Heart right ventricle (tissue), 16 donors: ENCODE measurements around the gene LAMA5. TPM values are rescaled to one million over a fixed set of nuclear protein-coding genes. Genes with fewer than 3 reads are reported as not detected.

Source experiments
- ATAC-seq, 8 donors: fragments of 200-7000 bp; cut with Tn5 transposase; one replicate each; pipeline ENCODE4 v1.9.1; 2020; ENCODE audit warnings: mild to moderate bottlenecking in 8 of 8, moderate library complexity in 8 of 8, moderate number of reproducible peaks in 1 of 8
- DNase-seq, 2 donors: peaks; one replicate each; pipeline ENCODE4 v3.0.0-alpha.2; 2020
- H3K27ac ChIP-seq, 10 donors: fragments of 200-600 bp; sonication (generic) in 2 of 10; one replicate each; pipeline versions ENCODE4 v1.5.0 to v1.8.0; 2020 to 2022; ENCODE audit warnings: mild to moderate bottlenecking in 3 of 10
- H3K27me3 ChIP-seq, 7 donors: fragments of 200-600 bp; one replicate each; pipeline ENCODE4 v1.8.0; 2021 to 2022; ENCODE audit warnings: mild to moderate bottlenecking in 2 of 7
- H3K36me3 ChIP-seq, 9 donors: fragments of 200-600 bp; sonication (generic) in 1 of 9; one replicate each; pipeline versions ENCODE4 v1.5.0 to v1.8.0; 2020 to 2022; ENCODE audit warnings: mild to moderate bottlenecking in 2 of 9
- H3K4me1 ChIP-seq, 9 donors: fragments of 200-600 bp; sonication (generic) in 1 of 9; one replicate each; pipeline versions ENCODE4 v1.5.0 to v1.8.0; 2020 to 2022; ENCODE audit warnings: mild to moderate bottlenecking in 4 of 9
- H3K4me3 ChIP-seq, 10 donors: fragments of 200-600 bp; sonication (generic) in 2 of 10; one replicate each; pipeline versions ENCODE4 v1.5.0 to v1.8.0; 2020 to 2022; ENCODE audit warnings: mild to moderate bottlenecking in 7 of 10, moderate library complexity in 2 of 10
- H3K9me3 ChIP-seq, 11 donors: fragments of 200-600 bp in 10 of 11; sonication (generic) in 2 of 11; one replicate each; pipeline versions ENCODE4 v1.5.0 to v1.8.0; 2013 to 2022; ENCODE audit warnings: mild to moderate bottlenecking in 2 of 11, control low read depth in 1 of 11, moderate library complexity in 1 of 11
- CTCF ChIP-seq, 9 donors: fragments of 200-600 bp; sonication (generic) in 2 of 9; IDR thresholded peaks; one replicate each; pipeline versions ENCODE4 v1.5.0 to v1.8.0; 2021 to 2022; ENCODE audit warnings: antibody characterized with exemption in 9 of 9, mild to moderate bottlenecking in 5 of 9, moderate library complexity in 1 of 9
- WGBS, 2 donors: extraction: QIAGEN DNeasy Blood & Tissue Kit; methylation state at CpG; one replicate each; pipeline ENCODE4 v1.1.7; 2013; ENCODE audit warnings: inconsistent platforms in 1 of 2; 5-methylcytosine and 5-hydroxymethylcytosine counted together
- intact Hi-C, 10 donors: fragments of 100-400 bp; cut with DNase I; formaldehyde crosslinking; loops; one replicate each; pipeline versions ENCODE4 v1.11.1 to v1.14.2; 2022
- polyA plus RNA-seq, 2 donors: library from polyadenylated mRNA; stranded (reverse); fragments of 200-250 nt; gene quantifications; one replicate each; pipeline ENCODE4 v1.2.3, GENCODE V29; 2013
- total RNA-seq, 10 donors: library from RNA; stranded (reverse); fragmentation: NEBNext Ultra II Directional in 3 of 10; extraction: Animal tissue kit (Norgen Biotek cat#: 25700) in 3 of 10; gene quantifications; one replicate each; pipeline versions ENCODE4 v1.2.1 to v1.2.4, GENCODE V29; 2021 to 2023
- donor health status: Arrhythmogenic right ventricular cardiomyopathy.
- donor health status: ischemic (EF 13 %, LVEDD 7.1; RV severe dilation, severe dysfunction).
- donor health status: healthy with polysubstance abuse.
- donor health status: DM: no; HTN: yes; CAD: no.
- donor health status: DM: no; HTN: no; CAD: no.
- donor health status: ischemic (EF 25% LVEDD 6.9; RV normal size, moderate dysfunction).
- donor health status: ischemic (EF 25% LVEDD 5.7; RV mildly dilated, moderate dysfunction).
- donor health status: healthy.
- donor health status: DM: yes; HTN: yes; CAD: no.
- donor health status: Ischemic cardiomyopathy.
- donor health status: ischemic (EF 35%, LVEDD 5.7; RV mildly dilated, moderate dysfunction).
- donor health status: nonischemic (EF 11% LVEDD 7.7; RV severe dilation, severe dysfunction).
- donor health status: DM: yes; HTN: yes; CAD: no.
- donor health status: PGD.
- donor health status: ischemic (EF 29% LVEDD 5.4; RV normal size, mild dysfunction).
- donor health status: nonischemic (EF 23%, LVEDD 6.1; RV moderate dilation, normal function).

Gene LAMA5
- total and polyA plus RNA-seq, 12 donors = 53.9 to 358 (median 76.5) TPM

GRCh38 chr20:62321521-62321948 lies 45.6 kb downstream of the LAMA5 start:
- no peaks in the 10 kb centered on the region for H3K27me3 ChIP-seq
- 92 to 94% methylated on average over 6 to 7 of the region's 7 CpGs for WGBS, 2 donors
- intact Hi-C loops = no loop called here
- peak in 7 of 8 donors; percentile 7 to 41 (median 26) for ATAC-seq
- H3K4me1 ChIP-seq = no peaks in the 10 kb centered on the region
- DNase-seq = peak in 1 of 2 donors; percentile 18
- H3K4me3 ChIP-seq = no peak overlapping the region
- H3K36me3 ChIP-seq = peaks cover 2 to 85% (median 62%) of the 10 kb centered on the region in 9 donors
- TF ChIP-seq CTCF (IDR thresholded peaks at IDR 0.05) = no peak
- H3K27ac ChIP-seq = no peak overlapping the region
- H3K9me3 ChIP-seq = no peaks in the 10 kb centered on the region

GRCh38 chr20:62320581-62321354 lies 46.3 kb downstream of the LAMA5 start:
- Histone ChIP-seq H3K27me3 (no peaks in the 10 kb centered on the region), H3K27ac (no peak overlapping the region), H3K4me3 (no peak overlapping the region), H3K9me3 (no peaks in the 10 kb centered on the region), H3K4me1 (no peaks in the 10 kb centered on the region), H3K36me3 (peaks cover 5 to 85% (median 63%) of the 10 kb centered on the region in 9 donors)
- intact Hi-C loops = no loop called here
- ATAC-seq = peak in 6 of 8 donors; percentile 4 to 27 (median 19)
- WGBS, 2 donors = 93% methylated on average over 20 to 22 of the region's 22 CpGs
- peak in 1 of 2 donors; percentile 25 for DNase-seq
- no peak for TF ChIP-seq CTCF (IDR thresholded peaks at IDR 0.05)

GRCh38 chr20:62319346-62319909 lies 47.7 kb downstream of the LAMA5 start:
- peaks cover 10 to 87% (median 66%) of the 10 kb centered on the region in 9 donors for H3K36me3 ChIP-seq
- DNase-seq (peak in 1 of 2 donors; percentile 15), ATAC-seq (no peak)
- intact Hi-C loops = loop anchor here in 1 of 10 donors (5.0 kb wide), 1 partner anchor 33 kb away; no protein-coding TSS in a partner anchor
- 84 to 87% methylated on average over 29 of the region's 29 CpGs for WGBS, 2 donors
- H3K4me3 ChIP-seq = no peak overlapping the region
- H3K9me3 ChIP-seq = no peaks in the 10 kb centered on the region
- no peaks in the 10 kb centered on the region for H3K4me1 ChIP-seq
- H3K27ac ChIP-seq = no peak overlapping the region
- TF ChIP-seq CTCF (IDR thresholded peaks at IDR 0.05) = no peak
- H3K27me3 ChIP-seq = no peaks in the 10 kb centered on the region

DNA sequence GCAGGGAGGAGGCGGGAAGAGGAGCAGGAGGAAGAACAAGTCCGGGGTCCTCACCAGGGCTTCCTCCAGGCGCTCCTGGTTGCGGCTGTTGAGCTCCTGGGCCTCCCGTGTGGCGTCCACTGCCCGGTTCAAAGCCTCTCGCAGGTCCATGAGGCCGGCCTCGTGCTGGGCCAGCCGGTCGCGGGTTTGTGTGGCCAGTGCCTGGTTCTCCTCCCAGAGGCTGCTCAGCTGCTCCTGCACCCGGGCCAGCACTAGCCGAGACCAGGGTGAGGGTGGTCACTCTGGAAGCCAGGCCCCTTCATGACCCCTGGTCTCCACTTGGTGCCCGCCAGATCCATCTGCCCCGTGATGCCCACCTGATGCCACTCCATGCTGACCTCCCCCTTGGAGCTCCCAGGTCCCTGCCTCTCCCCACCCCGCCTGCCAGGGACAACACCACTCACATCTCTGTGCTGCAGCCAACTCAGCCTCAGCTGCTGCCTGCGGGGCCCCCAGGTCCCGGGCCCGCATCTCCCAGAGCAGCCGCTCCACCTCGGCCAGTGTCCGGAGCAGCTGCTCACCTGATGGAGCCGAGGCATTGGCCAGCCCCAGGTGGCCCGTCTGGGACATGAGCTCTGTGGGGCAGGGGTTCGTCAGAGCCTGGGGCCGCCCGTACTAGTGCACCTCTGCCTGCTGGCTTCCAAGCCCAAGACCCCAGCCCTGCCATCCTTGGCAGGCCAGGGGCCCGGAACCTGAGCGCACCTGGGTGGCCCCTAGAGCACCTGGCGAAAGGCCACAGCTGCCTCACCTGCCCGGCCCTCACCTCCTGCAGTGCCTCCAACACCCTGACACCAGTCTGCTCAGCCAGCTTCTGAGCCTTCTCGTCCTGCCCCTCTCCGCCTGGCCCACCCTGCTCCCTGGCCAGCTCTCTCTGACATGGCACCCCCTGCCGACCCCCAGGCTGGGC lies 48.4 kb downstream of the LAMA5 start:
- intact Hi-C loops = loop anchor here in 1 of 10 donors (5.0 kb wide), 1 partner anchor 34 kb away; no protein-coding TSS in a partner anchor
- DNase-seq (peak in 1 of 2 donors; percentile 12), ATAC-seq (no peak)
- whole genome bisulfite sequencing, 2 donors = 90 to 95% methylated on average over 36 of the region's 36 CpGs
- no peak overlapping the region for H3K4me3 ChIP-seq
- no peaks in the 10 kb centered on the region for H3K9me3 ChIP-seq
- no peak for TF ChIP-seq CTCF (IDR thresholded peaks at IDR 0.05)
- H3K36me3 ChIP-seq = peaks cover 10 to 83% (median 62%) of the 10 kb centered on the region in 9 donors
- H3K27me3 ChIP-seq = no peaks in the 10 kb centered on the region
- no peak overlapping the region for H3K27ac ChIP-seq
- H3K4me1 ChIP-seq = no peaks in the 10 kb centered on the region
